WTC11 (cell line): Measurements from ENCODE around the gene ARL5A.

ENCODE experiments used
- CTCF ChIP-seq: fragments of 200-600 bp; IDR thresholded peaks from 2 replicates; pipeline ENCODE4 v1.8.0; 2022; ENCODE audit warnings: antibody characterized with exemption
- ETV6 ChIP-seq: sonication (generic); formaldehyde crosslinking; IDR thresholded peaks from 2 replicates; pipeline ENCODE4 v1.8.1; 2022; ENCODE audit warnings: mild to moderate bottlenecking, missing genetic modification reagents
- HMGXB4 ChIP-seq: sonication (generic); formaldehyde crosslinking; IDR thresholded peaks from 2 replicates; pipeline ENCODE4 v1.8.1; 2023; ENCODE audit warnings: mild to moderate bottlenecking, moderate library complexity, missing genetic modification reagents
- MLX ChIP-seq: sonication (generic); formaldehyde crosslinking; IDR thresholded peaks from 2 replicates; pipeline ENCODE4 v1.8.1; 2023; ENCODE audit warnings: mild to moderate bottlenecking, missing genetic modification reagents, moderate library complexity
- NR3C1 ChIP-seq: sonication (generic); formaldehyde crosslinking; conservative IDR thresholded peaks from 2 replicates; pipeline ENCODE4 v1.8.1; 2023; ENCODE audit warnings: low read depth, mild to moderate bottlenecking, missing genetic modification reagents
- PREB ChIP-seq: sonication (generic); formaldehyde crosslinking; IDR thresholded peaks from 2 replicates; pipeline ENCODE4 v1.8.1; 2022; ENCODE audit warnings: mild to moderate bottlenecking, missing genetic modification reagents, moderate library complexity, borderline replicate concordance
- ZNF425 ChIP-seq: fragments of 250-450 bp; sonication (Bioruptor Pico); conservative IDR thresholded peaks from 2 replicates; pipeline ENCODE4 v1.9.0; 2021; ENCODE audit warnings: mild to moderate bottlenecking
- TF ChIP-seq, protein P1 (sequence below): sonication (generic); formaldehyde crosslinking; IDR thresholded peaks from 2 replicates; pipeline ENCODE4 v1.8.1; 2023; ENCODE audit warnings: mild to moderate bottlenecking, missing genetic modification reagents, moderate library complexity
- TF ChIP-seq, protein P2 (sequence below): sonication (generic); formaldehyde crosslinking; IDR thresholded peaks from 2 replicates; pipeline ENCODE4 v1.8.1; 2023; ENCODE audit warnings: mild to moderate bottlenecking, missing genetic modification reagents
- TF ChIP-seq, protein P3 (sequence below): sonication (generic); formaldehyde crosslinking; IDR thresholded peaks from 2 replicates; pipeline ENCODE4 v1.8.0; 2022; ENCODE audit warnings: mild to moderate bottlenecking, missing genetic modification reagents

- TF ChIP-seq CTCF (no peak), ETV6 (CRISPR knock-in tag) (no peak), NR3C1 (CRISPR knock-in tag) (no peak), PREB (no peak), HMGXB4 (CRISPR knock-in tag) (no peak), ZNF425 (CRISPR knock-in tag) (no peak), MLX (CRISPR knock-in tag) (no peak)
- TF ChIP-seq, protein P1, sequence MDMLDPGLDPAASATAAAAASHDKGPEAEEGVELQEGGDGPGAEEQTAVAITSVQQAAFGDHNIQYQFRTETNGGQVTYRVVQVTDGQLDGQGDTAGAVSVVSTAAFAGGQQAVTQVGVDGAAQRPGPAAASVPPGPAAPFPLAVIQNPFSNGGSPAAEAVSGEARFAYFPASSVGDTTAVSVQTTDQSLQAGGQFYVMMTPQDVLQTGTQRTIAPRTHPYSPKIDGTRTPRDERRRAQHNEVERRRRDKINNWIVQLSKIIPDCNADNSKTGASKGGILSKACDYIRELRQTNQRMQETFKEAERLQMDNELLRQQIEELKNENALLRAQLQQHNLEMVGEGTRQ (CRISPR knock-in tag) = no peak
- TF ChIP-seq, protein P2, sequence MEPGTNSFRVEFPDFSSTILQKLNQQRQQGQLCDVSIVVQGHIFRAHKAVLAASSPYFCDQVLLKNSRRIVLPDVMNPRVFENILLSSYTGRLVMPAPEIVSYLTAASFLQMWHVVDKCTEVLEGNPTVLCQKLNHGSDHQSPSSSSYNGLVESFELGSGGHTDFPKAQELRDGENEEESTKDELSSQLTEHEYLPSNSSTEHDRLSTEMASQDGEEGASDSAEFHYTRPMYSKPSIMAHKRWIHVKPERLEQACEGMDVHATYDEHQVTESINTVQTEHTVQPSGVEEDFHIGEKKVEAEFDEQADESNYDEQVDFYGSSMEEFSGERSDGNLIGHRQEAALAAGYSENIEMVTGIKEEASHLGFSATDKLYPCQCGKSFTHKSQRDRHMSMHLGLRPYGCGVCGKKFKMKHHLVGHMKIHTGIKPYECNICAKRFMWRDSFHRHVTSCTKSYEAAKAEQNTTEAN (CRISPR knock-in tag) = no peak
- TF ChIP-seq, protein P3, sequence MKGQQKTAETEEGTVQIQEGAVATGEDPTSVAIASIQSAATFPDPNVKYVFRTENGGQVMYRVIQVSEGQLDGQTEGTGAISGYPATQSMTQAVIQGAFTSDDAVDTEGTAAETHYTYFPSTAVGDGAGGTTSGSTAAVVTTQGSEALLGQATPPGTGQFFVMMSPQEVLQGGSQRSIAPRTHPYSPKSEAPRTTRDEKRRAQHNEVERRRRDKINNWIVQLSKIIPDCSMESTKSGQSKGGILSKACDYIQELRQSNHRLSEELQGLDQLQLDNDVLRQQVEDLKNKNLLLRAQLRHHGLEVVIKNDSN (CRISPR knock-in tag) = no peak
Observed at GRCh38 chr2:151761193-151761592, 67.0 kb downstream of the ARL5A start.
